OCI-LY3 (cell line): ENCODE measurements around the gene SPON1.

ENCODE experiments used
- CTCF ChIP-seq: fragments of 200-600, 300-600 bp; sonication (generic); IDR thresholded peaks from 2 replicates; pipeline ENCODE4 v1.5.1; 2014; ENCODE audit warnings: antibody characterized with exemption, low read length, low read depth
- EZH2phosphoT487 ChIP-seq: fragments of 200-600 bp; shearing (Covaris generic); IDR thresholded peaks from 2 replicates; pipeline ENCODE4 v1.6.1; 2018; ENCODE audit warnings: antibody characterized with exemption, mixed run types, low read depth

DNA sequence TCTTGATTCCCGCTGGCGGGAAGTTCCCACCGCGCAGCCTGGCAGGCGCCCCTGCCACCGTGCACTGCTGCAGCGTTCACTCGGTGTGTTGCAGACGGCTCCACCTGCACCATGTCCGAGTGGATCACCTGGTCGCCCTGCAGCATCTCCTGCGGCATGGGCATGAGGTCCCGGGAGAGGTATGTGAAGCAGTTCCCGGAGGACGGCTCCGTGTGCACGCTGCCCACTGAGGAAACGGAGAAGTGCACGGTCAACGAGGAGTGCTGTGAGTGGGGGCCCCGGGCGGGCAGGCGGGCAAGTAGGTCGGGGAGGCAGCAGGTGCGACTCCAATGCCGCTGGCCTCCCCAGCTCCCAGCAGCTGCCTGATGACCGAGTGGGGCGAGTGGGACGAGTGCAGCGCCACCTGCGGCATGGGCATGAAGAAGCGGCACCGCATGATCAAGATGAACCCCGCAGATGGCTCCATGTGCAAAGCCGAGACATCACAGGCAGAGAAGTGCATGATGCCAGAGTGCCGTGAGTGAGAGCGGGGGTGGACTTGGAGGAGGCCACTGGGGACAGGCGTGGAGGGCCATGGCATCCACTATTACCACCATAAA, 296.8 kb downstream of the SPON1 start:
- TF ChIP-seq CTCF (no peak), EZH2phosphoT487 (no peak)
